Measurements from ENCODE around the gene MPO. TPM values are rescaled to one million over a fixed set of nuclear protein-coding genes. Genes with fewer than 3 reads are reported as not detected.

Gene MPO
- total RNA-seq, 1 experiment from 2014 or later, result not detected

DNA sequence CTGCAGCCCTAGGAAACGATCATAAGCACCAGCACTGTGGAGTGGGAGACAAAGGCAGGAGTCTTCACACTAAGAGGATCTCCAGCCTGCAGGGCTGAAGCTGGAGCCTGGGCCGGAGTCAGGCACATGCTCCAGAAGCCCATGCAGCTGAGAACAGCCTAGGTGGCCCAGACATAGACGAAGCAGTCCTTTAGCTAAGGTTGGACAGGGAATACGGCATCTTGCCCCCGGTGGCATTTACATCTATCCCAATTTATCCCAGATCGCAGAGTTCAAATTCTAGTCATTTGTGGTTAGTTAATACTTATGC is 33.9 kb upstream of the MPO start (continued):
- TF ChIP-seq JUND (IDR thresholded peaks at IDR 0.05), result no peak
- TF ChIP-seq SRF (IDR thresholded peaks at IDR 0.05; ENCODE audit: low read depth), result no peak

DNA sequence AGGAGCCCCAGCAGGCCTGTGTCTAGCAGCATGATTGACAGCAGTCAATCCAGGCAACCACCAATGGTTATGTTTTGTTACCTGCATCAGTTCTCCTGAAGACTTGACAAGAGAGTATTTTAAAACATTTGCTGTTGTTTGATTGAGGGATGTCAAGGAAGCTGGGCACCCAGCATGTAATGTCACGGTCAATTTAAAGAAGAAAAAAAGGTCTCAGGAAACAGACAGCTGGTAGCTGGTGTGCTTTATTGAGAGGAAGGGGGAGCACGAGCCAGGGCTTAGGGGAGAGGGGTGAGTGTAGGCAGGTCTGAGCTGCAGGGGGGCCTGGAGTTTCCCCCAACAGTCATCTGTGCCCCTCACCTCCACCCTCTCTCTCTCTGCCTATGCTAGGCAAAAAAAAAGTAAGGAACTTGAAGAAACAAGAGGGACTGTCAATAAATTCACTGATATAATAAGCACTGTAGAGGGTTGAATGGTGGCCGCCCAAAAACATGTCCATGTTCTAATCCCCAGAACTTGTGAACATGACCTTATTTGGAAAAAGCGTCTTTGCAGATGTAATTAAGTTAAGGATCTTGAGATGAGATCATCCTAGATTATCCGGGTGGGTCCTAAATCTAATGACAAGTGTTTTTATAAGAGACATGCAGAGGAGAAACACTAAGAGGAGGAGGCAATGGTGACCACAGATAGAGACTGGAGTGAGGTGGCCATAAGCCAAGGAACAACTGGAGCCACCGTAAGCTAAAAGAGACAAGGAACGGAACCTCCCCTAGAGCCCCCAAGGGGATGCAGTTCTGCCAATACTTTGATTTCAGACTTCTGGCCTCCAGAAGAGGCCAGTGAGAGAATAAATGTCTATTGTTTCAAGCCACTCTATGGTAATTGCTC is 33.3 kb upstream of the MPO start:
- Histone ChIP-seq H2AFZ (ENCODE audit: low read depth, low read length, poor library complexity, severe bottlenecking) (no peak overlapping the region), H3K27ac (ENCODE audit: low read depth, low read length) (no peak overlapping the region), H3K9me2 (ENCODE audit: insufficient read depth) (no peaks in the 10 kb centered on the region), H3K9ac (ENCODE audit: low read length) (no peak overlapping the region), H3K4me1 (ENCODE audit: control insufficient read depth in 1 of 2, insufficient read depth in 2 of 2, low read length in 2 of 2) (peaks cover 8 to 13% of the 10 kb centered on the region in 2 experiments; a peak in 3 of 4 replicates), H3K4me2 (ENCODE audit: low read length) (no peak overlapping the region), H3K36me3 (ENCODE audit: control insufficient read depth in 1 of 2, insufficient read depth in 2 of 2, low read length in 2 of 2) (no peaks in the 10 kb centered on the region), H4K20me1 (ENCODE audit: insufficient read depth) (no peaks in the 10 kb centered on the region), H3K79me2 (ENCODE audit: insufficient read depth, low read length) (no peaks in the 10 kb centered on the region), H3K27me3 (ENCODE audit: insufficient read depth, low read length) (no peaks in the 10 kb centered on the region), H3K4me3 (replicated peaks in 1 of 2; ENCODE audit: low read depth in 1 of 2, low read length in 2 of 2) (no peak overlapping the region), H3K9me3 (ENCODE audit: control insufficient read depth in 1 of 2, insufficient read depth in 1 of 2, low read depth in 1 of 2, low read length in 2 of 2) (no peaks in the 10 kb centered on the region)
- BruUV-seq (replicated peaks), result no TSS peak
- RAD21 ChIA-PET (ENCODE audit: low non-redundant PET in 1 of 2, low total read pairs in 2 of 2, uncharacterized antibody in 2 of 2, unreplicated experiment in 2 of 2), result no interaction called here
- POLR2A ChIA-PET, result interaction anchor here (0.5 kb wide), 1 partner anchor 136 kb away, joined by 3 read pairs; no protein-coding TSS in a partner anchor
- intact Hi-C loops (cut with micrococcal nuclease), result loop anchor here (10.0 kb wide), 1 partner anchor 691 kb away; no protein-coding TSS in a partner anchor
- TF ChIP-seq RAD21 (IDR thresholded peaks at IDR 0.05; ENCODE audit: low read depth) (no peak), CBX3 (IDR thresholded peaks at IDR 0.05; ENCODE audit: low read depth) (no peak), ELF1 (IDR thresholded peaks at IDR 0.05; ENCODE audit: borderline replicate concordance, low read depth) (no peak), EZH2 (IDR thresholded peaks at IDR 0.05) (no peak), ZNF274 (IDR thresholded peaks at IDR 0.05; ENCODE audit: low read depth, low read length) (no peak), SP1 (IDR thresholded peaks at IDR 0.05; ENCODE audit: low read depth) (no peak), ZFX (IDR thresholded peaks at IDR 0.05) (no peak), POLR2AphosphoS5 (IDR thresholded peaks at IDR 0.05; ENCODE audit: low read depth, low read length) (no peak), SIN3A (IDR thresholded peaks at IDR 0.05; ENCODE audit: low read depth) (no peak), POLR2A (IDR thresholded peaks at IDR 0.05; ENCODE audit: borderline replicate concordance, extremely low read depth, insufficient read depth, insufficient read length) (no peak), YY1 (IDR thresholded peaks at IDR 0.05; ENCODE audit: extremely low read depth, insufficient replicate concordance, low read depth, low read length) (no peak), EZH2phosphoT487 (IDR thresholded peaks at IDR 0.05; ENCODE audit: borderline replicate concordance) (no peak), JUND (IDR thresholded peaks at IDR 0.05) (no peak), FOSL1 (IDR thresholded peaks at IDR 0.05; ENCODE audit: low read depth) (no peak), SRF (IDR thresholded peaks at IDR 0.05; ENCODE audit: low read depth) (no peak)
- TF ChIP-seq, protein P1, sequence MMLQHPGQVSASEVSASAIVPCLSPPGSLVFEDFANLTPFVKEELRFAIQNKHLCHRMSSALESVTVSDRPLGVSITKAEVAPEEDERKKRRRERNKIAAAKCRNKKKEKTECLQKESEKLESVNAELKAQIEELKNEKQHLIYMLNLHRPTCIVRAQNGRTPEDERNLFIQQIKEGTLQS (IDR thresholded peaks at IDR 0.05), result no peak
- TF ChIP-seq, protein P2, sequence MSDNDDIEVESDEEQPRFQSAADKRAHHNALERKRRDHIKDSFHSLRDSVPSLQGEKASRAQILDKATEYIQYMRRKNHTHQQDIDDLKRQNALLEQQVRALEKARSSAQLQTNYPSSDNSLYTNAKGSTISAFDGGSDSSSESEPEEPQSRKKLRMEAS (IDR thresholded peaks at IDR 0.05), result no peak
- TF ChIP-seq, protein P3, sequence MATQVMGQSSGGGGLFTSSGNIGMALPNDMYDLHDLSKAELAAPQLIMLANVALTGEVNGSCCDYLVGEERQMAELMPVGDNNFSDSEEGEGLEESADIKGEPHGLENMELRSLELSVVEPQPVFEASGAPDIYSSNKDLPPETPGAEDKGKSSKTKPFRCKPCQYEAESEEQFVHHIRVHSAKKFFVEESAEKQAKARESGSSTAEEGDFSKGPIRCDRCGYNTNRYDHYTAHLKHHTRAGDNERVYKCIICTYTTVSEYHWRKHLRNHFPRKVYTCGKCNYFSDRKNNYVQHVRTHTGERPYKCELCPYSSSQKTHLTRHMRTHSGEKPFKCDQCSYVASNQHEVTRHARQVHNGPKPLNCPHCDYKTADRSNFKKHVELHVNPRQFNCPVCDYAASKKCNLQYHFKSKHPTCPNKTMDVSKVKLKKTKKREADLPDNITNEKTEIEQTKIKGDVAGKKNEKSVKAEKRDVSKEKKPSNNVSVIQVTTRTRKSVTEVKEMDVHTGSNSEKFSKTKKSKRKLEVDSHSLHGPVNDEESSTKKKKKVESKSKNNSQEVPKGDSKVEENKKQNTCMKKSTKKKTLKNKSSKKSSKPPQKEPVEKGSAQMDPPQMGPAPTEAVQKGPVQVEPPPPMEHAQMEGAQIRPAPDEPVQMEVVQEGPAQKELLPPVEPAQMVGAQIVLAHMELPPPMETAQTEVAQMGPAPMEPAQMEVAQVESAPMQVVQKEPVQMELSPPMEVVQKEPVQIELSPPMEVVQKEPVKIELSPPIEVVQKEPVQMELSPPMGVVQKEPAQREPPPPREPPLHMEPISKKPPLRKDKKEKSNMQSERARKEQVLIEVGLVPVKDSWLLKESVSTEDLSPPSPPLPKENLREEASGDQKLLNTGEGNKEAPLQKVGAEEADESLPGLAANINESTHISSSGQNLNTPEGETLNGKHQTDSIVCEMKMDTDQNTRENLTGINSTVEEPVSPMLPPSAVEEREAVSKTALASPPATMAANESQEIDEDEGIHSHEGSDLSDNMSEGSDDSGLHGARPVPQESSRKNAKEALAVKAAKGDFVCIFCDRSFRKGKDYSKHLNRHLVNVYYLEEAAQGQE (IDR thresholded peaks at IDR 0.05; ENCODE audit: low read depth), result no peak
- TF ChIP-seq, protein P4, sequence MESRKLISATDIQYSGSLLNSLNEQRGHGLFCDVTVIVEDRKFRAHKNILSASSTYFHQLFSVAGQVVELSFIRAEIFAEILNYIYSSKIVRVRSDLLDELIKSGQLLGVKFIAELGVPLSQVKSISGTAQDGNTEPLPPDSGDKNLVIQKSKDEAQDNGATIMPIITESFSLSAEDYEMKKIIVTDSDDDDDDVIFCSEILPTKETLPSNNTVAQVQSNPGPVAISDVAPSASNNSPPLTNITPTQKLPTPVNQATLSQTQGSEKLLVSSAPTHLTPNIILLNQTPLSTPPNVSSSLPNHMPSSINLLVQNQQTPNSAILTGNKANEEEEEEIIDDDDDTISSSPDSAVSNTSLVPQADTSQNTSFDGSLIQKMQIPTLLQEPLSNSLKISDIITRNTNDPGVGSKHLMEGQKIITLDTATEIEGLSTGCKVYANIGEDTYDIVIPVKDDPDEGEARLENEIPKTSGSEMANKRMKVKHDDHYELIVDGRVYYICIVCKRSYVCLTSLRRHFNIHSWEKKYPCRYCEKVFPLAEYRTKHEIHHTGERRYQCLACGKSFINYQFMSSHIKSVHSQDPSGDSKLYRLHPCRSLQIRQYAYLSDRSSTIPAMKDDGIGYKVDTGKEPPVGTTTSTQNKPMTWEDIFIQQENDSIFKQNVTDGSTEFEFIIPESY (IDR thresholded peaks at IDR 0.05; ENCODE audit: extremely low read depth, insufficient replicate concordance, low read length), result no peak
- CTCF ChIA-PET, result interaction anchor here (1.5 to 7.6 kb wide), 2 partner anchors 9 to 134 kb away, joined by 3 to 124 read pairs; no protein-coding TSS in a partner anchor
- ATAC-seq (no peak), DNase-seq (ENCODE audit: low read depth, low spot score) (no peak)
